ENCODE data around the gene FNDC11. TPM values are rescaled to one million over a fixed set of nuclear protein-coding genes. Genes with fewer than 3 reads are reported as not detected.

The FNDC11 gene
- total and polyA plus RNA-seq, 2 of the 13 experiments (the other 11 are each of a cell fraction or from before 2014, with no cell fraction given), result 0.07 TPM; not detected in 1

GRCh38 chr20:63544241-63544957 lies 9.6 kb upstream of the FNDC11 start (continued):
- TF ChIP-seq TAF15 (IDR thresholded peaks at IDR 0.05; ENCODE audit: low read depth, low read length, poor library complexity, severe bottlenecking), result peak; percentile 29
- TF ChIP-seq MED8 (CRISPR knock-in tag; IDR thresholded peaks at IDR 0.05; ENCODE audit: insufficient replicate concordance), result no peak
- no peak for TF ChIP-seq NR3C1 (CRISPR knock-in tag; IDR thresholded peaks at IDR 0.05)
- no peak for TF ChIP-seq ZBTB49 (CRISPR knock-in tag; IDR thresholded peaks at IDR 0.05; ENCODE audit: borderline replicate concordance)
- peak; percentile 11; the same call in 1 of the 2 replicates for TF ChIP-seq TBX3 (IDR thresholded peaks at IDR 0.05; ENCODE audit: borderline replicate concordance)
- TF ChIP-seq SRSF1 (optimal IDR thresholded peaks at IDR 0.05; ENCODE audit: low read depth, low read length), result peak; percentile 69
- no peak for TF ChIP-seq ZNF337 (CRISPR knock-in tag; IDR thresholded peaks at IDR 0.05; ENCODE audit: borderline replicate concordance, low read depth)
- no peak for TF ChIP-seq SNAPC5 (CRISPR knock-in tag; IDR thresholded peaks at IDR 0.05; ENCODE audit: borderline replicate concordance)
- no peak for TF ChIP-seq NR2F1 (CRISPR knock-in tag; IDR thresholded peaks at IDR 0.05)
- no peak for TF ChIP-seq ZFP41 (CRISPR knock-in tag; IDR thresholded peaks at IDR 0.05; ENCODE audit: borderline replicate concordance)
- no peak for TF ChIP-seq ZNF207 (IDR thresholded peaks at IDR 0.05; ENCODE audit: borderline replicate concordance)
- TF ChIP-seq ATM (IDR thresholded peaks at IDR 0.05; ENCODE audit: borderline replicate concordance), result no peak
- TF ChIP-seq HNF1B (CRISPR knock-in tag; IDR thresholded peaks at IDR 0.05), result peak; percentile 46; the same call in 1 of the 2 replicates
- TF ChIP-seq, protein P1, sequence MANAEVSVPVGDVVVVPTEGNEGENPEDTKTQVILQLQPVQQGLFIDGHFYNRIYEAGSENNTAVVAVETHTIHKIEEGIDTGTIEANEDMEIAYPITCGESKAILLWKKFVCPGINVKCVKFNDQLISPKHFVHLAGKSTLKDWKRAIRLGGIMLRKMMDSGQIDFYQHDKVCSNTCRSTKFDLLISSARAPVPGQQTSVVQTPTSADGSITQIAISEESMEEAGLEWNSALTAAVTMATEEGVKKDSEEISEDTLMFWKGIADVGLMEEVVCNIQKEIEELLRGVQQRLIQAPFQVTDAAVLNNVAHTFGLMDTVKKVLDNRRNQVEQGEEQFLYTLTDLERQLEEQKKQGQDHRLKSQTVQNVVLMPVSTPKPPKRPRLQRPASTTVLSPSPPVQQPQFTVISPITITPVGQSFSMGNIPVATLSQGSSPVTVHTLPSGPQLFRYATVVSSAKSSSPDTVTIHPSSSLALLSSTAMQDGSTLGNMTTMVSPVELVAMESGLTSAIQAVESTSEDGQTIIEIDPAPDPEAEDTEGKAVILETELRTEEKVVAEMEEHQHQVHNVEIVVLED (CRISPR knock-in tag; IDR thresholded peaks at IDR 0.05; ENCODE audit: borderline replicate concordance), result no peak
- no peak for TF ChIP-seq ZBTB21 (CRISPR knock-in tag; IDR thresholded peaks at IDR 0.05)
- TF ChIP-seq ZNF597 (CRISPR knock-in tag; IDR thresholded peaks at IDR 0.05), result no peak
- TF ChIP-seq FOSL2 (CRISPR knock-in tag; IDR thresholded peaks at IDR 0.05), result peak; percentile 14; the same call in 1 of the 2 replicates
- TF ChIP-seq ZNF225 (CRISPR knock-in tag; IDR thresholded peaks at IDR 0.05), result peak; percentile 47; the same call in 1 of the 2 replicates
- 0 out of 2 replicates have a peak, but pooled peaks have one; percentile 50 for TF ChIP-seq KLF12 (CRISPR knock-in tag; IDR thresholded peaks at IDR 0.05; ENCODE audit: borderline replicate concordance)
- 0 out of 2 replicates have a peak, but pooled peaks have one; percentile 74 for TF ChIP-seq PCBP1 (IDR thresholded peaks at IDR 0.05; ENCODE audit: borderline replicate concordance, low read depth, low read length)
- peak; percentile 29; the same call in 1 of the 2 replicates for TF ChIP-seq FOXO1 (CRISPR knock-in tag; IDR thresholded peaks at IDR 0.05)
- no peak for TF ChIP-seq KLF16 (CRISPR knock-in tag; IDR thresholded peaks at IDR 0.05)

Measured in HepG2 (cell line).